Stromal cell of bone marrow (primary cell): ENCODE measurements around the gene OVCA2.

Experiments
- DNase-seq: peaks from one replicate; pipeline ENCODE4 v3.0.0-alpha.2; 2012; ENCODE audit warnings: low read depth

The OVCA2 gene

DNA sequence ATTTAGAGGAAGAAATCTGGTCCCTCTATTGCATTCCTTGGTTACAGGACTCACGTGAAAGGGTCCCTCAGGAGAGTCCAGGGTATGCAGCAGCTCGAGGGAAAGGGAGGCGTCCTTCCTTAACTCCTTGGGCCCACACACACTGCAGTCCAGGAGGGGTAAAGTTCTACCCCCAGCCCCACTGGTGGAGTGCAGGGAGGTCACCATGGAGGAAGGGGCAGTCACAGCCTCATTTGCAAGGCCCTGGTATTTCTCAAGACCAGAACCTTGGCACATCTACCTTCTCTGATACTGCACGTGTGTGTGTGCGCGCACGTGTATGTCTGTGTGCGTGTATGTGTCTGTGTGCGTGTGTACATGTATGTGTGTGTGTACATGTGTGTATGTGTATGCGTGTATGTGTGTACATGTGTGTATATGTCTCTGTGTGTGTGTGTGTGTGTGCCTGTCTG, 24.2 kb downstream of the OVCA2 start:
- DNase-seq: no peak

DNA sequence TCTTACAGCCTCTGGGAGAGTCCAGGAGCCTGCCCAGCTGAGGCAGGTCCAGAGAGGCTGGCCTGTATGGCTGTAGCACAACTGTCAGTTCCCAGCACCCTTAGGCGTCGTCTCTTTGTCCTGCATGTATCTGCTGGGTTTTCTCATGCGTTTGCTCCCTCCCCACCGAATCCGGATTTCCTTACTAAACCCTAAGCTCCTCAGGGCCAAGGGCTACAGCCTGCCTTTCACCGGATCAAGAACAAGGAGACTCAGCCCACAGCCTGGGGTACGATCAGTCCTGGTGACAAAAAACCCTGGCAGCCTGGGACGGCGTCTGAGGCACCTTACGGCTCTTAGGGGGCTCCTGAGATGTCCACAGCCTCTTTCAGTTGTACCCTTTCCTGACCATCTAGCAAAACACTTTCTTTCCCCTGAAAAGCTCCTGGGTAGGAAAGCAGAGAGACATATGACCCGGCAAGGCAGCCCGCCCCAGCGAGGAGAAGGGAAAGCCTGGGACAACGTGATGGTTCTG, 25.3 kb downstream of the OVCA2 start:
- no peak for DNase-seq

DNA sequence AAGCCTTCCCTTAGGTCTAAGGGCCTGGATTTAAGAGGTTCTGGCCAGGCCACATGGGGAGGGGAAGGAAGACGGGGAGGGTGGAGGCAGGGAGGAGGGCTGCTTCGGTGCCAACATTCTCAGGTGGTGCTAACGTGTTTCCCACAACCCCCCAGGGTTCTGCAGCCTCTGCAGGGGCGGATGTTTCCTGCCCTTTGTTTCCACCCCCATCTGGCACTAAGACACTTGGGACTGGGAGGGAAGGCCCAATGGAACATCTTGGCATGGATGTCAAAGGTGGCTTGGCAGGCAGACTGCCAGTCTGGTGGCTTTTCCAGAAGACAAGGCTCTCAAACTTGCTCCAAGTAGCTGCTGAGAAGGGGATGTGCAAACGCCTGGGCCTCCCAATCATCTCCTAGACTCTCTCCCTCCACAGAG, 25.8 kb downstream of the OVCA2 start:
- no peak for DNase-seq

DNA sequence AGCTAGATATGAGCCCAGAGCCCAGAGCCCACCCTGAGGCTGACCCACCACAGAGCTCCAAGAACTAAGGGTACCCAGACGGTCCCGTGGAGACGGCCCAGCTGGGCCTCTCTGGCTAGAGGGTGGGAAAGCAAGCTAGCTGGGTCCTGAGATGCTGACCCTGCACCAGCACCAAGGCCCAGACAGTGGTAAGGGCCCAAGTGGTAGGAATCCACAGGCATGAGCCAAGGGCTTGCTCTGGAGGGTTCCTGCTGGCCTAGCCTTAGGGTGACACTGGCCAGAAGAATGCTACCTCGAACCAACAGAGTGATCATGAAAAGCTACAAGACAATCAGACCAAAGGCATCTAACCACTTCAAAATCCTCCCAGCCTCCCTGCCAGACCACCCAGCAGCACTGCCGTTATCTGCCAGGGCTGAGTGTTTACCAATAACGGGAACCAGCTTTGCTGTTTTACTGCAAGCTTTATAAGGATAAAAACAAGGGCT, 26.3 kb downstream of the OVCA2 start:
- DNase-seq: no peak

DNA sequence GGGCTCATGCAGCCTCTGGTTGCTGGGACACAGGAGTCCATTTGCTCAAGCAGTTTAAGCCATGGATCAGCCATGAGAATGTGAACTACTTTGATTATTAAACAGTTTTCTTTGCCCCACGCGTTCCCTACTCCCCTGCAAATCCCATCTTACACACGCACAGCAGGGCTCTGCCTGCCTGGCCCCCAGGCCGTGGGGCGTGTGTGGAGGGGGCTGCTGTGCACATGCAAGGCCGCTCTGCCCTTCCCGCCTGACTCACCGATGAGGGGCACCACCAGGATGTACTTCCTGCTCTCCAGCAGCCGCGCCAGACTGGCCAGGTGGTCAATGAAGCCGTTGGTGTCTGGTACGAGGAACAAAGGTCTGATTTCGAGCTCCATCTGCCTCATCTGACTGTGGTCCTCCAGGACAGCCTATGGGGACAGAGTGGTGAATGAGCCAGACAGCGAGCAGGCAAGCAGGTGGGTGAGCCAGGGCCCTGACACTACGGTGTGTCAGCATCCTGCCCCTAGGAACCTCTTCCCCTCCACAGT, 26.8 kb downstream of the OVCA2 start:
- no peak for DNase-seq

DNA sequence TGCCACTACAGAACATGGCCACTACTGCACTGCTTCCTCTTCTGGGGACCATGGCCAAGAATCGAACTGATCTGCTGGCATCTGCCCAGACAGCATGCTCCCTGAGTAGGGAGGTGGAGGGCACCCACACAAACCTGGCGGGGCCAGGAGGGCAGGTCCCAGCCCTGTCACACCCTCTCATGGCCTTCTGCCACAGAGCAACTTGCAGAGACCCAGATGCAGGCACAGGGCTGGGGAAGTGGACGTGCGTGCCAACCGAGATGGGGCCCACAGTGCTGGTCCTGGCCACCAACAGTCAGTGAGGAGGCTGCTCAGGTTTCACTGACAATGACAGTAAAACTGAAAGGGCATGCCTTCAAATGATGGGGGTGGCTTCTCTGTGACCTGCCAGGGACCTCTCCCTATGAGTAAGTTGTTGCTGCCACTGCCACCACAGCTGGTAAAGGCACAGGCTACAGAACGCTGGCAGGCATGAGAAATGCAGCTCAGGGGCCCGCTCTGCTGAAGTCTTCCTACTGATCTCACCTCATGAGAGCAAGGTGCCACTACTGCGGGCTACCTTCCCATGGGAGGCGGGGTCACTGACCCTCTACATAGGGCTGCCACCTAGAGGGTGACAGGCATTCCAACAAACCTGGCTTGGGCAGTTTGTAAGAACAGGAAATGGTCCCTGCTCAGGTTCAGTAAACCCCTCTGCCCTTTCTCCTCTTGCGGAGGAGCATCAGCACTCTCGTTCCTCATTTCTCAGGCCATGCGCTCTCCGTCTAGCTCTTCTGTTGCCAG, 28.6 kb downstream of the OVCA2 start:
- DNase-seq: no peak

DNA sequence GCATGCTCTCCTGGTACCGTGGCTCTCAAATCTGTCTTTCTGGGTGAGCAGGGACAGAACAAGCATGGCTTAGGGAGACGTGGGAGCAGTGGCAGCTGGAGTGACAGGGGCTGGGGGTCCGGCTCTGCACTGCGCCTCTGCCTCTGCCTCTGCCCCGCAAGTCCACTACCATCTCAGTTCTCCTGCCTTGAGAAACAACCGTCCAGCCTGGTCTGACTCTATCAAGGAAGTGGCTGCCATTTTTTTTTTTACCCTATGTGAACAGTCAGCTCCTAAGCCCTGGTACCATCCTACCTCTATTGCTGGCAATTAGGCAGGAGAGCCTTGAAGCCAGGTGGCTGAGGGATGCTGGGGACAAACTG, 29.2 kb downstream of the OVCA2 start:
- no peak for DNase-seq

DNA sequence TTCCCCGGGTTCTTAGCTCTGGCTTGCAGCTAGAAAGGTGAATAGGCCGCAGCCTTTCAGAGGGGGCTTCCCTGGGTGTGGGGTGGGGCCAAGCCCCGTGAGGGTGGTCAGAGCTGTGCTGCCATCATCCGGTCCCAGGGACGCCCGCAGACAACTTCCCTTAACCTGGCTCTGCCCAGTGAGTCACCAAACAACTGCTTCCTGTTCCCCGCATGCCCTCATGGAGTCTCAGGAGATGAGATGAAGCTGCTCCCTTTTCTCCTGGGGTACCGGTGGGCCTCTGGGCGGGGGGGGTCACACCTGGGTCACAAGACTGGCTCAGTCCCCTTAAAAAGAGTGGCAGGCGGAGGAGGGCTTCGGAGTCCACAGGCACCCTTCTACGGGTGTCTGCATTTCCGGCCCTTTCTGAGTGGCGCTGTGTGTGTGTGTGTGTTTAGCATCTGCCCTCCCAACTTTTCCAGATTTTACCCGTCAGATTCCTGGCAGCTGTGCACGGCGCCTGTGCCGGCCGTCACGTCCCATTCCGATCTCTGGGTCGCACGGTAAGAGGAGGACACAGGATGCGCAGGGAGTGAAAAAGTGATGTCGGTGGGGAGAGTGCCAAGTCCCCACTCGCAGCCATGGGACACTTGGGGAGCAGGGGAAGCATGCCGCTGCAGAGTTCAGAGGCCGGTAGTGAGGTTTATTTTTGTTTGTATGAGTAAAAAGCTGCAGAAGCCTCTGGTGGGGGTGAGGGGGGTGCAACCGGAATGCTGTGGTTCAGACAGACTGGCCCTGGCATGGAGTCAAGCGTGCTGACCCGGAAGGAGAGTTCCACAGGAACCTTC, 29.8 kb downstream of the OVCA2 start:
- DNase-seq: no peak

DNA sequence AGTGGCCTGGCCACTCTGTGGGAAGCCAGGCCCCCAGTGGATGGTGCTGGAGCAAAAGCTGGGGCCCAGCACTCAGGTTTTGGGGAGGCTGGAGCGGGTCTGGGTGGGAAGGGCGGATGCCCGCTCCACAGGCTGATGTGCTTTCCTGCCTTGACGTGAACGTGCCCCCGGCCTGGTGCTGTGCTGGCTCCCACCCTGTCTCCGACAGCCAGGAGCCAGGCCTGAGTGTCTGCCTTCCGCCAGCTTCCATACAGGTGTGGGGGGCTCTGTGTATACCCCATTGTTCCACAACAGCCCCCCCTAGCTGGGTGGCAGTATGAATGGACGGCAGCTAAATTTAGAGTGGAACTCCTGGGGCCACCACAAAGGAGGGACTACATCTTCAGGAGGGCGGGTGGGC, 33.1 kb downstream of the OVCA2 start:
- DNase-seq: no peak

DNA sequence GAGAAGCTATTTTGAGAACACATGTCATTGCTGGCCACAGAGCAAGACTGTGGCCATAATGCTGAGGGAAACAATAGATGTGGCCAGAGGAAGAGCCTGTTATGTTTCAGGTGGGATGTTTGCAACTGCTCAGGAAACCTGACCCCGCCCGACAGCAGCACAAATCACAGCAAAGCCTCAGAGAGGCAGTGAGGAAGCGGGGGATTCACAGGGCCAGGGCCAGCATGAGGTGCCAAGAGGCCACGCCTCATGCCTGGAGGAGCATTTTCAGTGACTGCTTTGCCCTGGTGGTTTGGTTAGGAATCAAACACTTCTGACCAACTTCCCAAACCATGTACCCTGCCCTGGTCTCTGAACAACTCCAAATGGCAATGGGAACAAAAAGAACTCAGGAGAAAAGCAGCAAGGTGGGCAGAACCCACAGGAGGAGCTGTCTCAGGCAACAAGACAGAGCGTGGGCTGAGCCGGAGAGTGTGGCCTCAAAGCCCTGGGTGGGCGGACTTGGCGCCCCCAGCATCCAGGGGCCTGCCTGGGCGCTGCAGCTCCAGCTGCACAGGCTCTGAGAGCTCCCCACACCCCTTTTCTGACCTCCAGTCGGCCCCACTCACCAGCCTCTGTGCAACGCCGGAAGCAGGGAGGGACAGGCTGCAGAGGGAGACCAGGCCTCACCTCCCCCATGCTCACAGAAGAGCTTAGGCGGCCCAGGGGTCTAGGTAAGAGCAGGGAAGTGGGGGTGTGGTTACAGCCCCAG, 33.7 kb downstream of the OVCA2 start:
- no peak for DNase-seq

DNA sequence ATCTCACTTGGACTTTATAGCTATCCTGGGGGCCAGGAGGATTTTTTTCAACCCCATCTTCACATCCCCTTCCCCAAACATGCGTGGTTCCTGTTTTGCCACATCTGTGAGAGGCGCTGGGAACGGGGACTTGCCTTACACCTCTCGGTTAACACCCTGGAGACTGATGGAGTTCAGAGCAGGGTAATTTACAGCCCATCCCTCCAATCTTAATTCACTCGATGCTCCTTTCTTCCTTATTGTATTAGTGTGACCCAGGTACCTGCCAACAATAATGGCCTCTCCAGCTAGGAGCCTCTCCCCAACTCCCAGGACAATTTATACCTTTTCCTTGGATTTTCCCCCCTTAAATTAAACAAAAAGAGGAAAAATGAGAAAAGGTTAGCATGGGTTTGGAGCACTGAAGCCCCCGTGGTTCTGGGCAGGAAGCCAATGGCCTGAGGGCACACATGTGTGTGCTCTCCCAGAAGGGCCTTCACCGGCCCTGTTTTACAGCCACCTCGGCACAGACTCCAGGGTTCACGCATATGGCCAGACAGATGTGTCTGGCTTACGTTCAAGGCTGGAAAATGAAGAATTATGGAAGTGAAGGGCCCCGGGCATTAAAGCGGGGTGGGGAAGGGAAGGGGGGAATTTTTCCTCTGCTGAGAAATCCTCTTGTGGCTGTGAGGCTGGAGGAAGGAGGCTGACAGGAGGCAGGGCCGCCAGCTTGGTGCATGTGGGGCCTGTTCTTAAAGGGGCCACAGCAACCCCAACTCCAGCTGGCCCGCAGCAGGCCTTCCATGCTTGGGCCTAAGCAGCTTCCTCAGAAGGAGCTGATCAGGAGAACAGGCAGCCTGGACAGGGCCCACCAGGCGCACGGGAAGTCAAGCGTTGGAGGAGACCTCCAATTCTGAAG, 34.5 kb downstream of the OVCA2 start:
- no peak for DNase-seq

DNA sequence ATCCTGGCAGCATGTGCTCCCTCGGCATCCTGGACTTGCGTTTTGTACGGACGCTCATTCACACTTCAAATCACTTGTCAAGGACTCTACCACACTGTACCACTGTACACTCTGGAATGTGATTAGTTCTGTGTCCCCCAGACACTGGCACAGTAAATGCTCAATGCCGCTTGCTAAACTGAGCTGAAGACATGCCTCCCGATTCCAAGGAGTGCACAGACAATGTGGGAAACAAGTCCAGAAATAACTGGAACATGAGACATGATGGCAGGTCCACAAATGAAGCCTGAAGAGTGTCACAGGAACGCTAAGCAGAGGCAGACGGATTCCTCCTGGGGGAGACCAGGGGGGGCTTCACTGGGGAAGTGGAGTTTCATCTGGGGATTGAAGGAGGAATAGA, 35.2 kb downstream of the OVCA2 start:
- no peak for DNase-seq

DNA sequence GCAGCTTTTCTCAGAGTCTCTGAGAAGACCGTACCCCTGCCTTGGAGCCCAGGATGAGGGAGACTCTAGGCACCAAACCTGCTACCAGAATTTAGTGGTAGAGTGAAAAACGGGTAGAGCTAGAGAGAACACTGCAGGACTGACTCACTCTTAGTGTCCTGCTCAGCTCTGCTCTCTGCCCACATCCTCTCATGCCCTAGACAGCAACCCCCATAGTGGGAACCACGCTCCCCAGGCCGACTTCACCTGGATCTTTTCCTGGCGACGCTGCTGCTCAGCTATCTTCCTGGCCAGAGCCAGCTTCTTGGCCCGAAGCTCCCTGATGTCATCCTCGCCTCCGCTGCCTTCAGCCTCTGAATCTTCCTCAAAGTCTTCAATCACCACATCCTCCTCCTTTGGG, 39.7 kb downstream of the OVCA2 start:
- no peak for DNase-seq

DNA sequence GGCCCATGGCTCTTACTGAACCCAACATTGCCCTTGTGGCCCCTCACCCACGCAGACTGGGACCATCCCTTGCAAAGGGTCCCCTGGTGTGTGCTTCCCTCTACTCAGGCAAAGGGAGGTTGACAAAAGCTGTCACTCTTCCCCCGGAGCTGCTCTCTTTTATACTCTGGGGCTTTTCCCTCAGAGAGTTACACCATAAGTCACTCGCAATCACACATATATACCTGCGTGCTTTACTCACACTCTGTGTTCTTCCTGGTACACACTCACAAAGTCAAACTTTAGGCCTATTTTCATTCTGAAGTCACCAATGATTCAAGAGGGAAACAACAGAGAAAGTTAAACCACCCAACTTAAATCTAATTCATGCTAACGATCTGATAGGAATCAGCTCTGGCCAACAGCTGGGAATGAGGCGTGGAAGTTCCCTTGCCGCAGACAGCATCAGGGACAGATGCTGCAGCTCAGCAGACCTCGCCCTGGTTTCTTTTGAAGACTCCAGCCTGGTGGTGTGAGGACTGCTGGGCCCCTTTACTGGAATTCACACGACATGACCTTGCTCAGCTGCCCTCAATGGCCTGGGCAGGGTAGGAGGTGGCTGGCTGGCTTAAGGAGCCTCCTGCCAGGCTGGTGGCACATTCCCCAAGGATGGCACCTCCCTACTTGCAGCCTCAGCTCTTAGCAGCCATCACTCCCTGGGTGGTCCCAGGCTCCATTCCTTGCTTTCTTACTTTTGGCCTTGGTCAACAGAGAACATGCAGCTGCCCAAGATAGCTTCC, 40.4 kb downstream of the OVCA2 start:
- no peak for DNase-seq

DNA sequence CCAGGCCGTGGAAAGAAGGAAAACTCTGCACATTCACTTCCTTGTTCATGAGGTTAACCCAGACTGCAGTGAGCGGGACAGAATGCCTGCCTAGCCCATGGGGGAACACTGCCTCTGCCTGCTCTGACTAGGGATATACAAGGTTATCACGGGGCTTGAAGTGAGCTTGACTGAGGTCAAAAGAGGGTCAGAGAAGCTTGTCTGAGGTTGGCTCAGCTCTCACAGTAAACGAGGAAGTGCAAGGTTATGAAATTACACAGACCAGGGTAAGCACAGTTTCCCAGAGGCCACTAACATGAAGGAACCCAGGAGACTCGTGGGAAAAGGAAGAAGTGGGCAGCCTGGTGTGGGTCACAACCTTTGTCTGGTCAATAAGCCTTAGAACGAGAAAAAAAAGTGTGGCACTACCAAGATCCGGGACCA, 41.8 kb downstream of the OVCA2 start:
- DNase-seq: no peak

DNA sequence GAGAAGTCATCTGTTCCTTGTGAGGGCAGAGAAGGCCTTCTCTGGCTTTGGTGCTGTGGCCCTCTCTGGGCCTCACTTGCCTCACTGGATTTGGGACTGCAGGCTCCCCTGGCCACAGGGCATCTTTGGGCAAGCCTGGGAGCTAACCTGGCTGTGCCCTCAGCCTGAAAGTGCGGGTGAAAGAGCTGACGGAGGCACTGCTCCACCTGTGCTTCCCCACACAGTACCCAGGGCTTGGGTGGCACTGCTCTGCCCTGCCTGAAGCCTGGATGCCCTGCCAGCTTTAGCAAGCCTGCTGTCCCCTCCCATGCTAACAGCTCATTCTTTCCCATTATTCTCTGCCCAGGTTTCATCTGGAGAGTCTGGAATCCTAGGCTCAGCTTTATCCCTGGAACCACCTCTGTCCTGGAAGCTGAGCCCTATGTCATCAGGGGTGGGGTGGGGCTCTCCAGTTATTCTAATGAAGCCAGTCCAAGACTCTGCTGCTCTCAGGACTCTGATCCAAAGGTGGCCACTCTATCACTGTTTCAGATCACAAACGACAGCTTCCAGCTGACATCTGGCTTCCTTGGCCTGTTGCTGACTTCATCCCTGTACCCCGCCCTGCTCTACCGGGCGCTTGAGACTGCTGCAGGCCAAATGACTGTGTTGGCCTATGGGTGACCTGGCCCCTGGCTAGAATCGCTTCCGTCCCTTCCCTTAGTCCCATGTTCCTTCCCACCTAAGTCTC, 42.4 kb downstream of the OVCA2 start:
- DNase-seq: no peak

DNA sequence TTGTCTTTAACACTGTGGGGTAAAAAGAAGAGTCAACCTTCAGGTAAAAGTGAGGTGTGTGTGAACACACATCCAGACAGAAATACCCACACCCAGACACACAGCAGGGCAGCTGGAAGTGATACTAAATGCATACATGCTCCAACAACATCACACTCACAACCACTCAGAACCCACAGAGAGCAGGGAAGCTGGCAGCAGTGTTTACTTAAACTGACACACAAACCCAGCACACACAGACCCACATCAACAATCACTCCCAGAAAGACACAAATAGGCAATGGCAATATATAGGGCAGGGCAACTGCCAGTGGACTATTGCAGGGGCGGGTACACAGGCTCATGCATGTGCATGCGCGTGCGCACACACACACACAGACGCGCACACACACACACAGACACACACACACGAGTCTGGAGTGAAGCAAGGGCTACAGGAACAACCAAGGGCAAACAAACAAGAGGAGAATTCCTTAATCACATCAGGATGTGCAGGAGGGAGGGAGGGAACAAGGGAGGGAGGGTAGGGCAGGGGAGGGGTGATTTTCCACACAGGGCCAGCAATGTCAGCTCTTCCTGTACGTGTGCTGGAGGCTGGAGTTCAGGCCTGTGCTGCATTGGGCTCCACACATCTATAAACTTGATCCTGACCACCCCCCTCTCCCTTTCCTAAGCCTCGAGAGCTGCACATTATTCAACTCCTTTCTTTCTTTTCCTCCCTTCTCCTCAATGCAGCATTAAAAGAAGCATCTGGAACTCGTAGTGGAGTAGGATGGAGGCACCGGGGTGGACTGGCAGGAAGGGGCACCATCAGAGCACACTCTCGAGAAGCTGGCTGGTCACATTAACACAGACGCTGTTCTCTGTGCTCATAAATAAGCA, 43.2 kb downstream of the OVCA2 start:
- DNase-seq: no peak

DNA sequence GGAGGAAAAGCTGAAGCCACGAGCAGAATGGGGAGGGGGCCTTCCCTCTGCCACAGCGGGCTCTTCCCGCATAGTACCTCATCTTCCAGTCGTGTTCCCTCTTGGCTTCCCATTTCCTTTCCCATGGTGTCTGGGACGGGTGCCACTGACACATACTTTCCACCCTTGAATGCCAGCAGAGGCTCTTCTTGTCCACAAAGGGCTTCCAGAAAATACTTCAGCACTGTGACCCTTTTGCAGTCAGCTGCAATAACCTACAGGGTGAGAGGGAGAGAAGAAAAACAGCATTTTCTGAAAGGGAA, 43.8 kb downstream of the OVCA2 start:
- no peak for DNase-seq

DNA sequence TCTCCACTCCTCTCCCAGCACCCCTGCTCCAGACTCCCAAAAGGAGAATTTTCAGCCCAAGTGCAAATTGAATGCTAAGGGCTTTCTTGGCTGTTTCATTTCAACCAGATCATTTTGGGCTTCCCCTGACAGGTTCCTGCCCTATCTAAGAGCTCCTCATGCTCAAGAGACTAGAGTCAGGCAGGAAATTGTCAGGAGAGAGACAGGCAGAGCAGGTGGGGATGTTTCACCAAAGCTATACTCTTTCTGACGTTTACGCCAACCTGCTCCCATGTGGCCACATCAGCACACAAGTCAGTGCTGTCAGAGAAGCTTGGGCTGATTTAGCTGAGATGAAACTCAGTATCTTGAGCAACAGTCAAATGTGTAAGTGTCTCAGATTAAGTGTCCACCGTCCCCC, 44.5 kb downstream of the OVCA2 start:
- DNase-seq: no peak
